ENCODE results near the gene TRIP4. TPM values are rescaled to one million over a fixed set of nuclear protein-coding genes. Genes with fewer than 3 reads are reported as not detected.
A peak's percentile ranks its signal among the peaks of the same experiment; 100 is the strongest.

The TRIP4 gene
- total RNA-seq, 2 donors from 2014 or later: 36.6 to 42.9 TPM

- Mint-ChIP-seq H3K27me3 (no peaks in the 10 kb centered on the region), H3K4me1 (ENCODE audit: low read depth in 2 of 2) (peaks cover 48 to 51% of the 10 kb centered on the region in 2 donors), H3K4me3 (no peak overlapping the region), H3K9me3 (no peaks in the 10 kb centered on the region), H3K36me3 (peaks cover 9% of the 10 kb centered on the region), H3K27ac (no peak overlapping the region)
- DNase-seq (ENCODE audit: low spot score) (no peak), ATAC-seq (no peak)
These were observed 113.2 kb downstream of the TRIP4 start for GRCh38 chr15:64500695-64501395.

- H3K27ac Mint-ChIP-seq: no peak overlapping the region
These were observed 113.7 kb downstream of the TRIP4 start for GRCh38 chr15:64501396-64501715.

GRCh38 chr15:64502151-64502550 lies 114.5 kb downstream of the TRIP4 start:
- ATAC-seq (no peak), DNase-seq (ENCODE audit: low spot score) (no peak)
- Mint-ChIP-seq H3K27me3 (no peaks in the 10 kb centered on the region), H3K27ac (peak overlapping the region; percentile 53 to 79), H3K4me3 (no peak overlapping the region), H3K4me1 (ENCODE audit: low read depth in 2 of 2) (peaks cover 50 to 56% of the 10 kb centered on the region in 2 donors), H3K9me3 (no peaks in the 10 kb centered on the region), H3K36me3 (peaks cover 9% of the 10 kb centered on the region)

More at GRCh38 chr15:64501396-64501715, 113.7 kb downstream of the TRIP4 start:
- H3K4me3 Mint-ChIP-seq: no peak overlapping the region
- peaks cover 9% of the 10 kb centered on the region for H3K36me3 Mint-ChIP-seq
- ATAC-seq: no peak
- H3K9me3 Mint-ChIP-seq: no peaks in the 10 kb centered on the region
- no peaks in the 10 kb centered on the region for H3K27me3 Mint-ChIP-seq
- no peak for DNase-seq (ENCODE audit: low spot score)
- peaks cover 43 to 51% of the 10 kb centered on the region in 2 donors for H3K4me1 Mint-ChIP-seq (ENCODE audit: low read depth in 2 of 2)

GRCh38 chr15:64502551-64502950 lies 114.9 kb downstream of the TRIP4 start:
- no peaks in the 10 kb centered on the region for H3K9me3 Mint-ChIP-seq
- no peak for DNase-seq (ENCODE audit: low spot score)
- no peak for ATAC-seq
- H3K4me1 Mint-ChIP-seq (ENCODE audit: low read depth in 2 of 2): peaks cover 54 to 57% of the 10 kb centered on the region in 2 donors
- no peaks in the 10 kb centered on the region for H3K27me3 Mint-ChIP-seq
- no peak overlapping the region for H3K4me3 Mint-ChIP-seq
- H3K36me3 Mint-ChIP-seq: peaks cover 9% of the 10 kb centered on the region
- H3K27ac Mint-ChIP-seq: peak overlapping the region; percentile 53 to 79

GRCh38 chr15:64503197-64503596 lies 115.6 kb downstream of the TRIP4 start:
- Mint-ChIP-seq H3K27me3 (no peaks in the 10 kb centered on the region), H3K4me1 (ENCODE audit: low read depth in 2 of 2) (peaks cover 60 to 62% of the 10 kb centered on the region in 2 donors), H3K27ac (peak overlapping the region; percentile 53 to 79), H3K4me3 (peak overlapping the region; percentile 33), H3K9me3 (no peaks in the 10 kb centered on the region), H3K36me3 (peaks cover 9% of the 10 kb centered on the region)
- DNase-seq (ENCODE audit: low spot score) (no peak), ATAC-seq (peak in 1 of 2 donors; percentile 17)

GRCh38 chr15:64503640-64504039 lies 116.0 kb downstream of the TRIP4 start:
- no peak for ATAC-seq
- Mint-ChIP-seq H3K27me3 (no peaks in the 10 kb centered on the region), H3K9me3 (no peaks in the 10 kb centered on the region), H3K27ac (peak overlapping the region; percentile 53 to 79), H3K36me3 (peaks cover 9% of the 10 kb centered on the region), H3K4me1 (ENCODE audit: low read depth in 2 of 2) (peaks cover 60 to 61% of the 10 kb centered on the region in 2 donors), H3K4me3 (peak overlapping the region; percentile 33)
- DNase-seq (ENCODE audit: low spot score): no peak

Other genes with a start within 250 kb of the TRIP4 start
- gene SNX22, start 236.1 kb upstream of the TRIP4 start, total RNA-seq: under 1 TPM in 1 of 2 donors, not detected in 1; 0.07 TPM
- 100 to 1,000 TPM; 490 to 530 TPM for gene PPIB, start 224.8 kb upstream of the TRIP4 start, total RNA-seq
- gene CSNK1G1, start 31.7 kb upstream of the TRIP4 start, total RNA-seq: 10 to 100 TPM; 35.4 to 47.5 TPM
- gene PCLAF, start 6.4 kb upstream of the TRIP4 start, total RNA-seq: 10 to 100 TPM; 47.7 to 90.0 TPM
- gene ZNF609, start 72.7 kb downstream of the TRIP4 start, total RNA-seq: 10 to 100 TPM; 36.9 to 67.6 TPM

All from natural killer cell treated with Interleukin-12 subunit alpha and Interleukin-12 subunit beta and Interleukin-15 and Interleukin-18, amount 100 ng/mL, for 72 hours (primary cell).